Karpas-422 (cell line): ENCODE measurements around the gene HNRNPAB. TPM values are rescaled to one million over a fixed set of nuclear protein-coding genes. Genes with fewer than 3 reads are reported as not detected.
"Not testable (repeated sequence)": the region's sequence is repeated elsewhere in the genome, so short reads cannot be mapped to it uniquely, and the experiment has no call there.

Experiments used
- DNase-seq: peaks from one replicate; pipeline ENCODE4 v3.0.0-alpha.2; 2015
- H2AFZ ChIP-seq: fragments of 200-600 bp; sonication (generic); 2 replicates; pipeline ENCODE4 v1.6.1; 2014; ENCODE audit warnings: antibody characterized with exemption, low read length, mixed read lengths
- H3K27ac ChIP-seq: fragments of 200-600 bp; sonication (generic); 2 replicates; pipeline ENCODE4 v1.5.1; 2014; ENCODE audit warnings: mild to moderate bottlenecking, low read length, moderate library complexity
- H3K27me3 ChIP-seq: fragments of 200-600 bp; sonication (generic); 2 replicates; pipeline ENCODE4 v1.6.1; 2014; ENCODE audit warnings: low read length, mixed read lengths
- H3K36me3 ChIP-seq: fragments of 200-600 bp; sonication (generic); 2 replicates; pipeline ENCODE4 v1.6.1; 2014; ENCODE audit warnings: low read length, mixed read lengths; ENCODE audit not compliant: insufficient read depth
- H3K4me1 ChIP-seq: fragments of 200-600 bp; sonication (generic); 2 replicates; pipeline ENCODE4 v1.6.1; 2014; ENCODE audit warnings: mild to moderate bottlenecking, low read length, mixed read lengths
- H3K4me2 ChIP-seq: fragments of 200-600 bp; sonication (generic); 2 replicates; pipeline ENCODE4 v1.6.1; 2014; ENCODE audit warnings: low read length, low read depth, mild to moderate bottlenecking; ENCODE audit not compliant: poor library complexity, severe bottlenecking
- H3K4me3 ChIP-seq: fragments of 200-600 bp; sonication (generic); 2 replicates; pipeline ENCODE4 v1.5.1; 2014; ENCODE audit warnings: mild to moderate bottlenecking, antibody characterized with exemption, low read length, mixed read lengths
- H3K79me2 ChIP-seq: fragments of 200-600 bp; sonication (generic); 2 replicates; pipeline ENCODE4 v1.6.1; 2014; ENCODE audit warnings: mild to moderate bottlenecking, low read length, mixed read lengths
- H3K9ac ChIP-seq: fragments of 200-600 bp; sonication (generic); 2 replicates; pipeline ENCODE4 v1.6.0; 2014; ENCODE audit warnings: low read length
- H3K9me2 ChIP-seq: fragments of 200-600 bp; sonication (generic), shearing (Covaris generic); replicated peaks from 2 replicates; pipeline ENCODE4 v1.6.0; 2014; ENCODE audit warnings: mild to moderate bottlenecking, low read length, moderate library complexity; ENCODE audit not compliant: insufficient read depth
- H3K9me3 ChIP-seq: fragments of 300-700, 200-600 bp; sonication (generic); 2 replicates; pipeline ENCODE4 v1.6.1; 2014; ENCODE audit warnings: low read length, mixed read lengths
- H4K20me1 ChIP-seq: fragments of 200-600 bp; sonication (generic); 2 replicates; pipeline ENCODE4 v1.6.1; 2014; ENCODE audit warnings: mild to moderate bottlenecking, antibody characterized with exemption, low read length, low read depth; ENCODE audit not compliant: insufficient read depth
- total RNA-seq: library from RNA; depleted of rRNA; stranded (reverse); fragments of >200 nt; shearing (Covaris generic); gene quantifications from 2 replicates; pipeline ENCODE4 v1.2.3, GENCODE V29; 2014; ENCODE audit warnings: low replicate concordance

The HNRNPAB gene
- total RNA-seq, 1 experiment from 2014 or later: 75.7 TPM

- no peaks in the 10 kb centered on the region for H3K36me3 ChIP-seq
- no peak overlapping the region for H2AFZ ChIP-seq
- H3K9me3 ChIP-seq: no peaks in the 10 kb centered on the region
- H3K4me1 ChIP-seq: peaks cover 54% of the 10 kb centered on the region
- DNase-seq: peak; percentile 39
- peak overlapping the region; percentile 23; the same call in 1 of the 2 replicates for H3K9ac ChIP-seq
- H3K4me2 ChIP-seq: no peak overlapping the region
- peaks cover 4% of the 10 kb centered on the region; the same call in 1 of the 2 replicates for H4K20me1 ChIP-seq
- H3K27ac ChIP-seq: peak overlapping the region; percentile 38; the same call in 1 of the 2 replicates
- H3K4me3 ChIP-seq: no peak overlapping the region
- peaks cover 5% of the 10 kb centered on the region for H3K79me2 ChIP-seq
- H3K27me3 ChIP-seq: no peaks in the 10 kb centered on the region
- no peaks in the 10 kb centered on the region for H3K9me2 ChIP-seq
Observed at GRCh38 chr5:178236679-178237078, 32.3 kb downstream of the HNRNPAB start.

GRCh38 chr5:178237431-178238312 is 33.3 kb downstream of the HNRNPAB start:
- Histone ChIP-seq H3K27me3 (no peaks in the 10 kb centered on the region), H3K4me1 (peaks cover 54% of the 10 kb centered on the region), H3K4me2 (no peak overlapping the region), H3K36me3 (no peaks in the 10 kb centered on the region), H4K20me1 (no peaks in the 10 kb centered on the region), H3K9me3 (no peaks in the 10 kb centered on the region), H3K27ac (peak overlapping the region; percentile 92; the same call in 1 of the 2 replicates), H3K79me2 (no peaks in the 10 kb centered on the region), H3K9ac (peak overlapping the region; percentile 2; the same call in 1 of the 2 replicates), H2AFZ (no peak overlapping the region), H3K4me3 (no peak overlapping the region), H3K9me2 (no peaks in the 10 kb centered on the region)
- peak; percentile 36 for DNase-seq

- Histone ChIP-seq H3K9ac (peak overlapping the region; percentile 71), H2AFZ (no peak overlapping the region), H3K9me3 (no peaks in the 10 kb centered on the region), H3K4me3 (no peak overlapping the region), H3K27ac (peak overlapping the region; percentile 92), H3K27me3 (no peaks in the 10 kb centered on the region), H3K4me2 (peak overlapping the region; percentile 42), H3K4me1 (peaks cover 48% of the 10 kb centered on the region), H4K20me1 (no peaks in the 10 kb centered on the region), H3K36me3 (no peaks in the 10 kb centered on the region), H3K9me2 (no peaks in the 10 kb centered on the region), H3K79me2 (no peaks in the 10 kb centered on the region)
- no peak for DNase-seq
Observed at GRCh38 chr5:178238313-178238635, 33.9 kb downstream of the HNRNPAB start.

GRCh38 chr5:178238711-178239592 is 34.6 kb downstream of the HNRNPAB start:
- no peak overlapping the region for H3K4me3 ChIP-seq

GRCh38 chr5:178239626-178240301 is 35.4 kb downstream of the HNRNPAB start:
- H3K36me3 ChIP-seq, H3K4me3 ChIP-seq, H3K4me2 ChIP-seq, H3K9me2 ChIP-seq, H2AFZ ChIP-seq, H3K79me2 ChIP-seq, H3K27me3 ChIP-seq, H3K9me3 ChIP-seq, H4K20me1 ChIP-seq: not testable (repeated sequence)
- Histone ChIP-seq H3K4me1 (peaks cover 48% of the 10 kb centered on the region), H3K9ac (peak overlapping the region; percentile 33; the same call in 1 of the 2 replicates), H3K27ac (peak overlapping the region; percentile 92)
- DNase-seq: peak; percentile 38

More at GRCh38 chr5:178238711-178239592, 34.6 kb downstream of the HNRNPAB start:
- Histone ChIP-seq H2AFZ (no peak overlapping the region), H3K27me3 (no peaks in the 10 kb centered on the region), H3K36me3 (no peaks in the 10 kb centered on the region), H3K4me1 (peaks cover 46% of the 10 kb centered on the region), H3K9me2 (no peaks in the 10 kb centered on the region), H4K20me1 (no peaks in the 10 kb centered on the region), H3K9me3 (no peaks in the 10 kb centered on the region), H3K79me2 (no peaks in the 10 kb centered on the region), H3K27ac (peak overlapping the region; percentile 92), H3K4me2 (peak overlapping the region; percentile 42), H3K9ac (peak overlapping the region; percentile 71)
- peak; percentile 55 for DNase-seq

- Histone ChIP-seq H3K4me2 (no peak overlapping the region), H3K27ac (peak overlapping the region; percentile 68), H3K79me2 (no peaks in the 10 kb centered on the region), H2AFZ (no peak overlapping the region), H3K9me2 (no peaks in the 10 kb centered on the region), H3K36me3 (no peaks in the 10 kb centered on the region), H3K9me3 (no peaks in the 10 kb centered on the region), H3K4me1 (peaks cover 48% of the 10 kb centered on the region), H3K9ac (no peak overlapping the region), H4K20me1 (no peaks in the 10 kb centered on the region), H3K4me3 (no peak overlapping the region), H3K27me3 (no peaks in the 10 kb centered on the region)
- DNase-seq: no peak
Observed at GRCh38 chr5:178240341-178240741, 36.0 kb downstream of the HNRNPAB start.

DNA sequence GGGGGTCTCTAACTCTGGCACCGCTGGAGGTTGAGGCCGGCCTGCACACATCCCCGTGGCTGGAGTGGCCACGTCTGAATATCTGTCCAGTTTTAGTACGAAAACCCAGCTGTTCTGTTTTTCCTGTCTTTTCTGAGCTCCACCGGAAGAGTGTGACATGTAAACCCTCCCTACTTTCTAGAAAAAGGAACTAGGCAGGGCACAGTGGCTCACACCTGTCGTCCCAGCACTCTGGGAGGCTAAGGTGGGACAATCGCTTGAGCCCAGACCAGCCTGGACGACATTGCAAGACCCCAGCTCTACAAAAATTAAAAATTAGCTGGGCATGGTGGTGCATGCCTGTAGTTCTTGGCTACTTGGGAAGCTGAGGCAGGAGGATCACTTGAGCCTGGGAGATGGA is 36.4 kb downstream of the HNRNPAB start:
- H3K9me2 ChIP-seq: no peaks in the 10 kb centered on the region
- no peak for DNase-seq
- H3K36me3 ChIP-seq: no peaks in the 10 kb centered on the region
- H3K4me1 ChIP-seq: peaks cover 51% of the 10 kb centered on the region
- no peak overlapping the region for H2AFZ ChIP-seq
- no peaks in the 10 kb centered on the region for H4K20me1 ChIP-seq
- no peaks in the 10 kb centered on the region for H3K79me2 ChIP-seq
- H3K27me3 ChIP-seq: no peaks in the 10 kb centered on the region
- no peak overlapping the region for H3K4me2 ChIP-seq
- peak overlapping the region; percentile 68 for H3K27ac ChIP-seq
- H3K9ac ChIP-seq: no peak overlapping the region
- H3K4me3 ChIP-seq: no peak overlapping the region
- H3K9me3 ChIP-seq: no peaks in the 10 kb centered on the region
